ENCODE results near the gene CCNYL1.

DNA sequence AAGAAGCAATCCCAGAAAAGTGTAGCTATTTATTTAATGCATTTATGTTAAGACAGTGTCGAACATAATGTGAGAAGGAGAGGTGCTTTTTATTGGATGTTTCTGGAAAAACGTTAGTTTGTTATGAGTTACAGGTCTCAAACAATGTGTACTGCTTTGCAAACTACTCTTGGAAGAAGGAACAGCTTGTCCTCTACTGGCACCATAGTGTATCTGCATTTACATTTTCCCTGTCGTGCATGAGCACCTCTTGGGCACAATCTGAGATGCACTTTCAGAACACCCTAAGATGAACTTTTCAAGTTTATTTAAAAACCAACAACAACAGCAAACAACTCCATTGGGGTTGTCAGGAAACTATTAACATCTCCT is 22.8 kb downstream of the CCNYL1 start:
- TF ChIP-seq, protein P1, sequence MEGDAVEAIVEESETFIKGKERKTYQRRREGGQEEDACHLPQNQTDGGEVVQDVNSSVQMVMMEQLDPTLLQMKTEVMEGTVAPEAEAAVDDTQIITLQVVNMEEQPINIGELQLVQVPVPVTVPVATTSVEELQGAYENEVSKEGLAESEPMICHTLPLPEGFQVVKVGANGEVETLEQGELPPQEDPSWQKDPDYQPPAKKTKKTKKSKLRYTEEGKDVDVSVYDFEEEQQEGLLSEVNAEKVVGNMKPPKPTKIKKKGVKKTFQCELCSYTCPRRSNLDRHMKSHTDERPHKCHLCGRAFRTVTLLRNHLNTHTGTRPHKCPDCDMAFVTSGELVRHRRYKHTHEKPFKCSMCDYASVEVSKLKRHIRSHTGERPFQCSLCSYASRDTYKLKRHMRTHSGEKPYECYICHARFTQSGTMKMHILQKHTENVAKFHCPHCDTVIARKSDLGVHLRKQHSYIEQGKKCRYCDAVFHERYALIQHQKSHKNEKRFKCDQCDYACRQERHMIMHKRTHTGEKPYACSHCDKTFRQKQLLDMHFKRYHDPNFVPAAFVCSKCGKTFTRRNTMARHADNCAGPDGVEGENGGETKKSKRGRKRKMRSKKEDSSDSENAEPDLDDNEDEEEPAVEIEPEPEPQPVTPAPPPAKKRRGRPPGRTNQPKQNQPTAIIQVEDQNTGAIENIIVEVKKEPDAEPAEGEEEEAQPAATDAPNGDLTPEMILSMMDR (IDR thresholded peaks at IDR 0.05), result peak; percentile 45 to 65 (median 58)
- TF ChIP-seq POLR2A (IDR thresholded peaks at IDR 0.05), result no peak

Measured in right lobe of liver (tissue), 4 donors.